Medulla oblongata (tissue), 1 donor: ENCODE measurements around the gene KCNH1.
"Not testable (repeated sequence)": the region's sequence is repeated elsewhere in the genome, so short reads cannot be mapped to it uniquely, and the experiment has no call there.

ENCODE experiments used
- DNase-seq: peaks from one replicate; pipeline ENCODE4 v3.0.0-alpha.2; 2015; ENCODE audit errors: extremely low spot score

Gene KCNH1

GRCh38 chr1:211011128-211011527 is 122.8 kb downstream of the KCNH1 start:
- DNase-seq, result not testable (repeated sequence)

GRCh38 chr1:211009944-211010343 is 124.0 kb downstream of the KCNH1 start:
- DNase-seq, result no peak

- DNase-seq, result no peak
Measured at GRCh38 chr1:211007830-211008229, 126.1 kb downstream of the KCNH1 start.

- DNase-seq, result not testable (repeated sequence)
Measured at GRCh38 chr1:210995931-210996330, 138.0 kb downstream of the KCNH1 start.

GRCh38 chr1:210992837-210993236 is 141.1 kb downstream of the KCNH1 start:
- no peak for DNase-seq

GRCh38 chr1:210989905-210990304 is 144.0 kb downstream of the KCNH1 start:
- DNase-seq, result no peak

- no peak for DNase-seq
Measured at GRCh38 chr1:210981490-210981889, 152.5 kb downstream of the KCNH1 start.

GRCh38 chr1:210980082-210980481 is 153.9 kb downstream of the KCNH1 start:
- DNase-seq, result no peak

- DNase-seq, result no peak
Measured at GRCh38 chr1:210978974-210979354, 155.0 kb downstream of the KCNH1 start.

GRCh38 chr1:210978316-210978973 is 155.5 kb downstream of the KCNH1 start:
- DNase-seq, result no peak

- DNase-seq, result no peak
Measured at GRCh38 chr1:210951279-210951678, 182.7 kb downstream of the KCNH1 start.

- not testable (repeated sequence) for DNase-seq
Measured at GRCh38 chr1:210949940-210950546, 183.9 kb downstream of the KCNH1 start.

GRCh38 chr1:210949489-210949888 is 184.5 kb downstream of the KCNH1 start:
- no peak for DNase-seq

- no peak for DNase-seq
Measured at GRCh38 chr1:210949039-210949438, 184.9 kb downstream of the KCNH1 start.

GRCh38 chr1:210944252-210944651 is 189.7 kb downstream of the KCNH1 start:
- DNase-seq, result no peak

GRCh38 chr1:210942513-210942912 is 191.4 kb downstream of the KCNH1 start:
- DNase-seq, result no peak

- DNase-seq, result no peak
Measured at GRCh38 chr1:210940081-210940617, 193.8 kb downstream of the KCNH1 start.

GRCh38 chr1:210938416-210938925 is 195.5 kb downstream of the KCNH1 start:
- DNase-seq, result no peak

GRCh38 chr1:210937846-210938245 is 196.1 kb downstream of the KCNH1 start:
- DNase-seq, result no peak

- no peak for DNase-seq
Measured at GRCh38 chr1:210935905-210936304, 198.0 kb downstream of the KCNH1 start.

GRCh38 chr1:210932104-210932503 is 201.8 kb downstream of the KCNH1 start:
- DNase-seq, result no peak

- DNase-seq, result no peak
Measured at GRCh38 chr1:210922666-210923065, 211.3 kb downstream of the KCNH1 start.
